MM.1S (cell line): Measurements from ENCODE around the gene FBXW4.

ENCODE experiments used
- DNase-seq: peaks from one replicate; pipeline ENCODE4 v3.0.0-alpha.2; 2015
- H2AFZ ChIP-seq: fragments of 300-600 bp; sonication (generic); 2 replicates; pipeline ENCODE4 v1.6.0; 2016; ENCODE audit warnings: antibody characterized with exemption, low read length
- H3F3A ChIP-seq: fragments of 300-600 bp; sonication (generic); 2 replicates; pipeline ENCODE4 v1.6.1; 2016; ENCODE audit warnings: mild to moderate bottlenecking, antibody characterized with exemption, low read length, moderate library complexity, mixed read lengths; ENCODE audit not compliant: insufficient read depth
- H3K27ac ChIP-seq: fragments of 300-600 bp; sonication (generic); 2 replicates; pipeline ENCODE4 v1.5.1; 2016; ENCODE audit warnings: mild to moderate bottlenecking, low read length
- H3K27me3 ChIP-seq: fragments of 300-600 bp; sonication (generic); replicated peaks from 2 replicates; pipeline ENCODE4 v1.6.0; 2016; ENCODE audit warnings: low read length; ENCODE audit not compliant: insufficient read depth
- H3K36me3 ChIP-seq: fragments of 300-600 bp; sonication (generic); replicated peaks from 2 replicates; pipeline ENCODE4 v1.6.1; 2016; ENCODE audit warnings: mild to moderate bottlenecking, low read length, mixed read lengths; ENCODE audit not compliant: insufficient read depth
- H3K4me1 ChIP-seq: fragments of 300-600 bp; sonication (generic); 2 replicates; pipeline ENCODE4 v1.6.1; 2016; ENCODE audit warnings: low read length, mixed read lengths
- H3K4me2 ChIP-seq: fragments of 300-600 bp; sonication (generic); 2 replicates; pipeline ENCODE4 v1.6.0; 2016; ENCODE audit warnings: low read depth, low read length
- H3K4me3 ChIP-seq: fragments of 300-600 bp; sonication (generic); 2 replicates; pipeline ENCODE4 v1.5.1; 2016; ENCODE audit warnings: low read length, mixed read lengths
- H3K79me2 ChIP-seq: fragments of 300-600 bp; sonication (generic); 2 replicates; pipeline ENCODE4 v1.6.1; 2016; ENCODE audit warnings: mixed run types, low read length, mixed read lengths
- H3K9ac ChIP-seq: fragments of 300-600 bp; sonication (generic); 2 replicates; pipeline ENCODE4 v1.6.1; 2016; ENCODE audit warnings: low read length, mixed read lengths
- H3K9me2 ChIP-seq: fragments of 300-600 bp; sonication (generic); replicated peaks from 2 replicates; pipeline ENCODE4 v1.6.1; 2016; ENCODE audit warnings: mild to moderate bottlenecking, low read length, mixed read lengths; ENCODE audit not compliant: insufficient read depth
- H3K9me3 ChIP-seq: fragments of 300-600 bp; sonication (generic); replicated peaks from 2 replicates; pipeline ENCODE4 v1.6.1; 2016; ENCODE audit warnings: mild to moderate bottlenecking, low read length, mixed read lengths; ENCODE audit not compliant: insufficient read depth
- H4K20me1 ChIP-seq: fragments of 300-600 bp; sonication (generic); 2 replicates; pipeline ENCODE4 v1.6.1; 2016; ENCODE audit warnings: mild to moderate bottlenecking, low read length, moderate library complexity, mixed read lengths; ENCODE audit not compliant: insufficient read depth
- CTCF ChIP-seq: fragments of 300-600 bp; sonication (generic); IDR thresholded peaks from 2 replicates; pipeline ENCODE4 v1.5.1; 2016; ENCODE audit warnings: antibody characterized with exemption, low read length, mixed read lengths
- EZH2 ChIP-seq: fragments of 300-600 bp; sonication (generic); optimal IDR thresholded peaks from 2 replicates; pipeline ENCODE3; 2017; ENCODE audit warnings: low read depth, mild to moderate bottlenecking, antibody characterized with exemption, low read length, mixed read lengths
- EZH2phosphoT487 ChIP-seq: fragments of 300-600 bp; sonication (generic); IDR thresholded peaks from 2 replicates; pipeline ENCODE4 v1.6.1; 2018; ENCODE audit warnings: antibody characterized with exemption, low read length

Gene FBXW4

GRCh38 chr10:101649525-101650085 lies 45.4 kb downstream of the FBXW4 start:
- Histone ChIP-seq H3K4me3 (no peak overlapping the region), H3K9ac (no peak overlapping the region), H3K27me3 (no peaks in the 10 kb centered on the region), H3K9me3 (no peaks in the 10 kb centered on the region), H3K79me2 (no peaks in the 10 kb centered on the region), H3K27ac (no peak overlapping the region), H2AFZ (no peak overlapping the region), H3F3A (no peaks in the 10 kb centered on the region), H3K9me2 (no peaks in the 10 kb centered on the region), H3K4me1 (no peaks in the 10 kb centered on the region), H3K36me3 (no peaks in the 10 kb centered on the region), H3K4me2 (no peak overlapping the region), H4K20me1 (no peaks in the 10 kb centered on the region)
- TF ChIP-seq EZH2phosphoT487 (no peak), CTCF (no peak), EZH2 (no peak)
- DNase-seq = no peak

GRCh38 chr10:101647255-101647654 lies 47.7 kb downstream of the FBXW4 start:
- H3K79me2 ChIP-seq = no peaks in the 10 kb centered on the region
- H4K20me1 ChIP-seq = no peaks in the 10 kb centered on the region
- H2AFZ ChIP-seq = no peak overlapping the region
- no peak overlapping the region for H3K4me3 ChIP-seq
- H3K9me3 ChIP-seq = no peaks in the 10 kb centered on the region
- no peak for DNase-seq
- no peak overlapping the region for H3K27ac ChIP-seq
- H3K9ac ChIP-seq = no peak overlapping the region
- H3K27me3 ChIP-seq = no peaks in the 10 kb centered on the region
- TF ChIP-seq CTCF = no peak
- TF ChIP-seq EZH2 = no peak
- TF ChIP-seq EZH2phosphoT487 = no peak
- H3K36me3 ChIP-seq = no peaks in the 10 kb centered on the region
- no peaks in the 10 kb centered on the region for H3F3A ChIP-seq
- H3K4me2 ChIP-seq = no peak overlapping the region
- no peaks in the 10 kb centered on the region for H3K9me2 ChIP-seq
- no peaks in the 10 kb centered on the region for H3K4me1 ChIP-seq

- Histone ChIP-seq H3K27me3 (no peaks in the 10 kb centered on the region), H3K4me2 (no peak overlapping the region), H4K20me1 (no peaks in the 10 kb centered on the region), H3K36me3 (no peaks in the 10 kb centered on the region), H3K79me2 (no peaks in the 10 kb centered on the region), H3K27ac (no peak overlapping the region), H3K9me2 (no peaks in the 10 kb centered on the region), H2AFZ (no peak overlapping the region), H3K4me3 (no peak overlapping the region), H3F3A (no peaks in the 10 kb centered on the region), H3K9me3 (no peaks in the 10 kb centered on the region), H3K9ac (no peak overlapping the region), H3K4me1 (no peaks in the 10 kb centered on the region)
- no peak for TF ChIP-seq EZH2phosphoT487
- no peak for DNase-seq
Observed at GRCh38 chr10:101646364-101646763, 48.6 kb downstream of the FBXW4 start.

DNA sequence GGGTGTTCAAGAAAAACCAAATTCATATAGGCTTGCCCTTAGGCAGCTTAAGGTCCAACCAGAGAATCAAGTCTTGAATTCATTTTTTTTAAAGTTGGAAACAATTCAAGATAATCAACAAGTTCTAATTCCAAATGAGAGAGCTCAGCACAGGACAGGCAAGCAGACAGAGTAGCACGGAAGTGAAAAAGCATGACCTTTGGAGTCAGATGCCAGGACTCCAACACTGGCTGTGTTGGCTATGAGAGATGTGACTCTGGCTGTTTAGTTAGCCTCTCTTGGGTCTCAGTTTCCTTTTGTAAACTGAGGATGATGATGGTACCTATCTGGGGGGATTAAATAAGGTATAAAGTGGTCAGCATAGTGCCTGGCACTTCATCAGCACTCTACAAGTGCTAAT lies 49.3 kb downstream of the FBXW4 start:
- no peak for TF ChIP-seq CTCF
- no peak for DNase-seq

More for the DNA sequence above, 49.3 kb downstream of the FBXW4 start:
- no peaks in the 10 kb centered on the region for H3K9me3 ChIP-seq
- no peaks in the 10 kb centered on the region for H3K27me3 ChIP-seq
- H3K4me2 ChIP-seq = no peak overlapping the region
- no peak overlapping the region for H2AFZ ChIP-seq
- H3K36me3 ChIP-seq = no peaks in the 10 kb centered on the region
- H4K20me1 ChIP-seq = no peaks in the 10 kb centered on the region
- H3K9me2 ChIP-seq = no peaks in the 10 kb centered on the region
- no peak overlapping the region for H3K27ac ChIP-seq
- no peaks in the 10 kb centered on the region for H3K79me2 ChIP-seq
- H3K4me3 ChIP-seq = no peak overlapping the region
- H3K9ac ChIP-seq = no peak overlapping the region
- no peaks in the 10 kb centered on the region for H3K4me1 ChIP-seq
- no peaks in the 10 kb centered on the region for H3F3A ChIP-seq
